ENCODE measurements around the gene GTPBP4.

DNA sequence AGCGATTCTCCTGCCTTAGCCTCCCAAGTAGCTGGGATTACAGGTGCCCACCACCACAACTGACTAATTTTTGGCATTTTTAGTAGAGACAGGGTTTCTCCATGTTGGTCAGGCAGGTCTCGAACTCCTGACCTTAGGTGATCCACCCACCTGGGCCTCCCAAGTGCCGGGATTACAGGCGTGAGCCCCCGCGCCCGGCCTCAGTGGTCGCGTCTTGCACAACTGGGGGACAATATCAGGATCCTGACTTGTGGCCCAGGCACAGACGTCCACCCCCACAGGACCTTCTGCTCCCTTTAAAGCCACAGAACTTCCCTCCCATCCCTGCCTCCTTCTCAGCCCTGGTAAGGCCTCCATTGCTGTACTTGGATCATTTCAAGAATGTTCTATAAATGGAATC is 39.9 kb upstream of the GTPBP4 start:
- TF ChIP-seq EP300 (IDR thresholded peaks at IDR 0.05): no peak
- TF ChIP-seq, protein P1, sequence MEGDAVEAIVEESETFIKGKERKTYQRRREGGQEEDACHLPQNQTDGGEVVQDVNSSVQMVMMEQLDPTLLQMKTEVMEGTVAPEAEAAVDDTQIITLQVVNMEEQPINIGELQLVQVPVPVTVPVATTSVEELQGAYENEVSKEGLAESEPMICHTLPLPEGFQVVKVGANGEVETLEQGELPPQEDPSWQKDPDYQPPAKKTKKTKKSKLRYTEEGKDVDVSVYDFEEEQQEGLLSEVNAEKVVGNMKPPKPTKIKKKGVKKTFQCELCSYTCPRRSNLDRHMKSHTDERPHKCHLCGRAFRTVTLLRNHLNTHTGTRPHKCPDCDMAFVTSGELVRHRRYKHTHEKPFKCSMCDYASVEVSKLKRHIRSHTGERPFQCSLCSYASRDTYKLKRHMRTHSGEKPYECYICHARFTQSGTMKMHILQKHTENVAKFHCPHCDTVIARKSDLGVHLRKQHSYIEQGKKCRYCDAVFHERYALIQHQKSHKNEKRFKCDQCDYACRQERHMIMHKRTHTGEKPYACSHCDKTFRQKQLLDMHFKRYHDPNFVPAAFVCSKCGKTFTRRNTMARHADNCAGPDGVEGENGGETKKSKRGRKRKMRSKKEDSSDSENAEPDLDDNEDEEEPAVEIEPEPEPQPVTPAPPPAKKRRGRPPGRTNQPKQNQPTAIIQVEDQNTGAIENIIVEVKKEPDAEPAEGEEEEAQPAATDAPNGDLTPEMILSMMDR (IDR thresholded peaks at IDR 0.05): no peak
- no peak for TF ChIP-seq POLR2A (IDR thresholded peaks at IDR 0.05)
